Stimulated activated CD8-positive, alpha-beta memory T cell treated with anti-CD3 and anti-CD28 coated beads, Interleukin-7, amount 100 ng/mL, for 24 hours (primary cell): ENCODE results near the gene EEPD1.

Source experiments
- DNase-seq: peaks from one replicate; pipeline ENCODE4 v3.0.0-alpha.2; 2020; ENCODE audit warnings: low read depth

The EEPD1 gene

GRCh38 chr7:36154255-36155212, 1.5 kb downstream of the EEPD1 start:
- DNase-seq = no peak

GRCh38 chr7:36155811-36156361, 2.8 kb downstream of the EEPD1 start:
- no peak for DNase-seq

GRCh38 chr7:36157527-36158320, 4.7 kb downstream of the EEPD1 start:
- no peak for DNase-seq

GRCh38 chr7:36158321-36158605, 5.2 kb downstream of the EEPD1 start:
- DNase-seq = no peak

- DNase-seq = no peak
Measured at GRCh38 chr7:36159618-36160017, 6.6 kb downstream of the EEPD1 start.

- no peak for DNase-seq
Measured at GRCh38 chr7:36160313-36160712, 7.3 kb downstream of the EEPD1 start.

- no peak for DNase-seq
Measured at GRCh38 chr7:36161996-36162395, 8.9 kb downstream of the EEPD1 start.

- no peak for DNase-seq
Measured at GRCh38 chr7:36165059-36165458, 12.0 kb downstream of the EEPD1 start.

GRCh38 chr7:36165802-36166201, 12.7 kb downstream of the EEPD1 start:
- DNase-seq = no peak

- DNase-seq = no peak
Measured at GRCh38 chr7:36167403-36168050, 14.5 kb downstream of the EEPD1 start.

GRCh38 chr7:36171503-36171902, 18.4 kb downstream of the EEPD1 start:
- DNase-seq = no peak

GRCh38 chr7:36175886-36176285, 22.8 kb downstream of the EEPD1 start:
- DNase-seq = no peak

- no peak for DNase-seq
Measured at GRCh38 chr7:36176697-36177096, 23.6 kb downstream of the EEPD1 start.

- DNase-seq = no peak
Measured at GRCh38 chr7:36180121-36180520, 27.1 kb downstream of the EEPD1 start.

GRCh38 chr7:36181668-36182067, 28.6 kb downstream of the EEPD1 start:
- no peak for DNase-seq

GRCh38 chr7:36182854-36183604, 30.0 kb downstream of the EEPD1 start:
- DNase-seq = no peak

- no peak for DNase-seq
Measured at GRCh38 chr7:36185092-36185491, 32.0 kb downstream of the EEPD1 start.

- DNase-seq = no peak
Measured at GRCh38 chr7:36185756-36186155, 32.7 kb downstream of the EEPD1 start.

- DNase-seq = no peak
Measured at GRCh38 chr7:36186359-36187121, 33.5 kb downstream of the EEPD1 start.

GRCh38 chr7:36188266-36188665, 35.2 kb downstream of the EEPD1 start:
- no peak for DNase-seq

- no peak for DNase-seq
Measured at GRCh38 chr7:36188906-36189305, 35.9 kb downstream of the EEPD1 start.
